HG03565 (cell line): Measurements from ENCODE around the gene TXNDC5.
"Not testable (repeated sequence)": the region's sequence is repeated elsewhere in the genome, so short reads cannot be mapped to it uniquely, and the experiment has no call there.

ENCODE experiments used
- ATAC-seq: cut with Tn5 transposase; IDR thresholded peaks from one replicate; pipeline ENCODE4 v1.9.1; 2021; ENCODE audit warnings: mild to moderate bottlenecking, moderate library complexity; ENCODE audit not compliant: unreplicated experiment

Gene TXNDC5

GRCh38 chr6:7914991-7915789 lies 4.6 kb upstream of the TXNDC5 start:
- peak; percentile 26 for ATAC-seq

- no peak for ATAC-seq
Measured at GRCh38 chr6:7914311-7914710, 3.7 kb upstream of the TXNDC5 start.

GRCh38 chr6:7912736-7913517 lies 2.3 kb upstream of the TXNDC5 start:
- ATAC-seq, result no peak

- no peak for ATAC-seq
Measured at GRCh38 chr6:7912024-7912423, 1.4 kb upstream of the TXNDC5 start.

- ATAC-seq, result no peak
Measured at GRCh38 chr6:7911345-7911725, 747 bp upstream of the TXNDC5 start.

GRCh38 chr6:7910298-7910653 lies 312 bp downstream of the TXNDC5 start:
- no peak for ATAC-seq

GRCh38 chr6:7909323-7910276 lies 988 bp downstream of the TXNDC5 start:
- no peak for ATAC-seq

GRCh38 chr6:7907159-7907558 lies 3.4 kb downstream of the TXNDC5 start:
- no peak for ATAC-seq

- no peak for ATAC-seq
Measured at GRCh38 chr6:7906741-7907140, 3.8 kb downstream of the TXNDC5 start.

GRCh38 chr6:7905416-7905815 lies 5.2 kb downstream of the TXNDC5 start:
- ATAC-seq, result no peak

- ATAC-seq, result no peak
Measured at GRCh38 chr6:7904654-7905319, 5.8 kb downstream of the TXNDC5 start.

GRCh38 chr6:7903673-7904072 lies 6.9 kb downstream of the TXNDC5 start:
- ATAC-seq, result no peak

GRCh38 chr6:7902867-7903266 lies 7.7 kb downstream of the TXNDC5 start:
- ATAC-seq, result no peak

GRCh38 chr6:7902221-7902620 lies 8.4 kb downstream of the TXNDC5 start:
- ATAC-seq, result no peak

- no peak for ATAC-seq
Measured at GRCh38 chr6:7901780-7902179, 8.8 kb downstream of the TXNDC5 start.

GRCh38 chr6:7901056-7901455 lies 9.5 kb downstream of the TXNDC5 start:
- no peak for ATAC-seq

GRCh38 chr6:7900621-7901020 lies 10.0 kb downstream of the TXNDC5 start:
- ATAC-seq, result no peak

- ATAC-seq, result no peak
Measured at GRCh38 chr6:7899889-7900213, 10.7 kb downstream of the TXNDC5 start.

GRCh38 chr6:7899101-7899888 lies 11.3 kb downstream of the TXNDC5 start:
- no peak for ATAC-seq

GRCh38 chr6:7898193-7898586 lies 12.4 kb downstream of the TXNDC5 start:
- ATAC-seq, result not testable (repeated sequence)
